NB4 (cell line): Measurements from ENCODE around the gene SIGLEC5.

Experiments
- MAX ChIP-seq: IDR thresholded peaks from 2 replicates; pipeline ENCODE4 v1.6.1; 2011; ENCODE audit warnings: low read depth, low read length
- POLR2A ChIP-seq: IDR thresholded peaks from 2 replicates; pipeline ENCODE4 v1.6.1; 2011; ENCODE audit warnings: mild to moderate bottlenecking; ENCODE audit not compliant: insufficient read length; ENCODE audit errors: extremely low read depth
- TF ChIP-seq, protein P1 (sequence below): IDR thresholded peaks from one replicate; pipeline ENCODE4 v1.5.1; 2012; ENCODE audit warnings: low read depth, low read length

GRCh38 chr19:51586799-51587198 is 43.4 kb downstream of the SIGLEC5 start:
- TF ChIP-seq, protein P1, sequence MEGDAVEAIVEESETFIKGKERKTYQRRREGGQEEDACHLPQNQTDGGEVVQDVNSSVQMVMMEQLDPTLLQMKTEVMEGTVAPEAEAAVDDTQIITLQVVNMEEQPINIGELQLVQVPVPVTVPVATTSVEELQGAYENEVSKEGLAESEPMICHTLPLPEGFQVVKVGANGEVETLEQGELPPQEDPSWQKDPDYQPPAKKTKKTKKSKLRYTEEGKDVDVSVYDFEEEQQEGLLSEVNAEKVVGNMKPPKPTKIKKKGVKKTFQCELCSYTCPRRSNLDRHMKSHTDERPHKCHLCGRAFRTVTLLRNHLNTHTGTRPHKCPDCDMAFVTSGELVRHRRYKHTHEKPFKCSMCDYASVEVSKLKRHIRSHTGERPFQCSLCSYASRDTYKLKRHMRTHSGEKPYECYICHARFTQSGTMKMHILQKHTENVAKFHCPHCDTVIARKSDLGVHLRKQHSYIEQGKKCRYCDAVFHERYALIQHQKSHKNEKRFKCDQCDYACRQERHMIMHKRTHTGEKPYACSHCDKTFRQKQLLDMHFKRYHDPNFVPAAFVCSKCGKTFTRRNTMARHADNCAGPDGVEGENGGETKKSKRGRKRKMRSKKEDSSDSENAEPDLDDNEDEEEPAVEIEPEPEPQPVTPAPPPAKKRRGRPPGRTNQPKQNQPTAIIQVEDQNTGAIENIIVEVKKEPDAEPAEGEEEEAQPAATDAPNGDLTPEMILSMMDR = no peak
- TF ChIP-seq POLR2A = no peak
- TF ChIP-seq MAX = no peak
